Naive thymus-derived CD4-positive, alpha-beta T cell (primary cell): ENCODE results near the gene MEP1A. TPM values are rescaled to one million over a fixed set of nuclear protein-coding genes. Genes with fewer than 3 reads are reported as not detected.

ENCODE experiments used
- ATAC-seq: fragments of 150-1000 bp; cut with Tn5 transposase; 2 replicates; pipeline ENCODE4 v1.10.0; 2021; ENCODE audit warnings: mild to moderate bottlenecking, moderate library complexity
- CTCF ChIA-PET: fragments of 350-600 bp; sonication (Branson Sonifier 250); formaldehyde crosslinking; loops from one replicate; lab custom pipeline; 2021; ENCODE audit warnings: antibody characterized with exemption; lab: Charles Lee
- POLR2A ChIA-PET: fragments of 350-600 bp; sonication (Branson Sonifier 250); formaldehyde crosslinking; loops from one replicate; lab custom pipeline; 2021; ENCODE audit warnings: antibody characterized with exemption, inconsistent platforms; lab: Charles Lee
- DNase-seq, 9 donors: peaks; one replicate each; pipeline versions ENCODE4 v3.0.0 to v3.0.0-alpha.2; 2020 to 2022; ENCODE audit warnings: mixed read lengths in 1 of 9
- H3K27ac ChIP-seq: one replicate; pipeline ENCODE4 v1.7.0; 2013; ENCODE audit warnings: mild to moderate bottlenecking, low read depth, low read length, moderate library complexity
- H3K27me3 ChIP-seq, 2 donors: one replicate each; pipeline ENCODE4 v1.7.0; 2013; ENCODE audit warnings: low read length in 2 of 2, mild to moderate bottlenecking in 2 of 2, moderate library complexity in 2 of 2; ENCODE audit not compliant: control insufficient read depth in 2 of 2, insufficient read depth in 2 of 2
- H3K36me3 ChIP-seq, 3 experiments: 1 replicate in 2 of 3; 2 replicates in 1 of 3; pipeline ENCODE4 v1.7.0; 2013; ENCODE audit warnings: low read length in 3 of 3, mild to moderate bottlenecking in 3 of 3, moderate library complexity in 1 of 3; ENCODE audit not compliant: insufficient read depth in 3 of 3, control insufficient read depth in 2 of 3
- H3K4me1 ChIP-seq, 2 donors: one replicate each; pipeline ENCODE4 v1.7.0; 2013; ENCODE audit warnings: low read length in 2 of 2, mild to moderate bottlenecking in 2 of 2, moderate library complexity in 1 of 2; ENCODE audit not compliant: control insufficient read depth in 2 of 2, insufficient read depth in 2 of 2
- H3K4me3 ChIP-seq: 2 replicates; pipeline ENCODE4 v1.7.0; 2013; ENCODE audit warnings: mild to moderate bottlenecking, low read length
- H3K9me3 ChIP-seq, 3 experiments: 1 replicate in 2 of 3; 2 replicates in 1 of 3; pipeline ENCODE4 v1.7.0; 2013; ENCODE audit warnings: low read length in 3 of 3; ENCODE audit not compliant: control insufficient read depth in 2 of 3
- H3K27ac Mint-ChIP-seq, 9 donors: one replicate each; pipeline ENCODE4 v1.8.0; 2020 to 2022; ENCODE audit warnings: mixed read lengths in 9 of 9, mild to moderate bottlenecking in 8 of 9, moderate library complexity in 5 of 9, inconsistent platforms in 2 of 9
- H3K27me3 Mint-ChIP-seq, 5 donors: one replicate each; pipeline ENCODE4 v1.8.0; 2021 to 2022; ENCODE audit warnings: mixed read lengths in 5 of 5, mild to moderate bottlenecking in 1 of 5
- H3K36me3 Mint-ChIP-seq, 5 donors: one replicate each; pipeline ENCODE4 v1.8.0; 2020 to 2022; ENCODE audit warnings: mixed read lengths in 5 of 5, mild to moderate bottlenecking in 3 of 5, inconsistent platforms in 1 of 5
- H3K4me1 Mint-ChIP-seq, 7 donors: one replicate each; pipeline ENCODE4 v1.8.0; 2020 to 2022; ENCODE audit warnings: mixed read lengths in 7 of 7, mild to moderate bottlenecking in 3 of 7, inconsistent platforms in 1 of 7
- H3K4me3 Mint-ChIP-seq, 10 donors: one replicate each; pipeline ENCODE4 v1.8.0; 2020 to 2022; ENCODE audit warnings: mild to moderate bottlenecking in 10 of 10, mixed read lengths in 10 of 10, moderate library complexity in 6 of 10, inconsistent platforms in 2 of 10
- H3K9me3 Mint-ChIP-seq, 11 donors: one replicate each; pipeline ENCODE4 v1.8.0; 2020 to 2022; ENCODE audit warnings: mixed read lengths in 11 of 11, mild to moderate bottlenecking in 4 of 11, inconsistent platforms in 1 of 11, moderate library complexity in 1 of 11
- intact Hi-C, 2 donors: fragments of 100-400 bp; cut with micrococcal nuclease; formaldehyde crosslinking; loops; one replicate each; pipeline ENCODE4 v1.15.1; 2023
- polyA plus RNA-seq, 2 donors: library from polyadenylated mRNA; unstranded; fragments of 300-500 nt; fragmentation: Illumina TruSeq; gene quantifications; one replicate each; pipeline ENCODE4 v1.2.3, GENCODE V29; 2021
- total RNA-seq, 6 experiments: library from RNA in 5 of 6; stranded (reverse) in 5 of 6; gene quantifications; 1 replicate in 5 of 6; 2 replicates in 1 of 6; pipeline ENCODE4 v1.2.3 and lab custom pipeline; 2021 to 2026

The MEP1A gene
- total and polyA plus RNA-seq, 7 experiments from 2014 or later: not detected

DNA sequence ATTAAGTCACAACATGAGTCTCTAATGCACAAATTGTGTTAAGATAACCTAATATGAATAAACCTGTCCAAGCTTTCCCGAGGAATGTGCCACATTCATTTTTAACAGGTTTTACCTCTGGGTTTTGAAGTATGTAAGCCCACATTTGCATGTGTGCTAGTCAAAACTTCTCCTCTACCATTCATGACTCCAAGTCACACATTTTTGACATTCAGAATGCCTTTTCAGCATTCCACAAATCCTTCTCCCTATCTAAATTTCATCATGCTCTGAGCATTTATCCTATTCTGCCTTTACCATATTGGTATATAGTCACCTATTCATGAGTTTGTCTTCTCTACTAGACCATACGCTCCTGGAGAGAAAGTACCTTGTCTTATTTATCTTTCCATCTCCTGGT, 72.0 kb downstream of the MEP1A start:
- H3K4me1 ChIP-seq: no peaks in the 10 kb centered on the region
- ATAC-seq (no peak), DNase-seq (no peak)
- H3K4me3 Mint-ChIP-seq: no peak overlapping the region
- H3K36me3 ChIP-seq: no peaks in the 10 kb centered on the region
- H3K4me1 Mint-ChIP-seq: no peaks in the 10 kb centered on the region
- no peaks in the 10 kb centered on the region for H3K9me3 Mint-ChIP-seq
- POLR2A ChIA-PET: no interaction called here
- peaks cover 4% of the 10 kb centered on the region in 2 donors for H3K27me3 ChIP-seq
- CTCF ChIA-PET: no interaction called here
- intact Hi-C loops: no loop called here
- peaks cover 7 to 27% (median 10%) of the 10 kb centered on the region in 5 donors for H3K27me3 Mint-ChIP-seq
- H3K27ac Mint-ChIP-seq: no peak overlapping the region
- no peak overlapping the region for H3K4me3 ChIP-seq
- no peak overlapping the region for H3K27ac ChIP-seq
- no peaks in the 10 kb centered on the region for H3K9me3 ChIP-seq
- no peaks in the 10 kb centered on the region for H3K36me3 Mint-ChIP-seq

DNA sequence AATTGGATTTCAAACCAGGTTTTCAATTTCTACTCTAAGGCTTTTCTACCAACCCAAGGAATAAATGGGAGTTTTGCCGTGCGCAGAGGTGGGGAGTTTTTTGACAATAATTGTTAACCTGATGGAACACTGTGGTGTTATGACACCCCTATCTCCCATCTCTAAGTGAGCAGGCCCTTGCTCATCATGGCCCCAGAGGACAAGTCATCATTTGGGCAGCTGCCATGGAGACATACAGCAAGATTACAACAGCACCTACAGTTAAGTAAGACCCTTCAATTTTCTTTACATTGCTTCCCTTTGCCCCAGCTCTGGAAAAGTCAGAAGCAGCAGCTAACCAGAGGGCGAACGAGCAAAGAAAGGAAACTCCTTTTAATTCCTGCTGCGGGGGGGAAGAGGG, 74.2 kb downstream of the MEP1A start:
- peaks cover 0 to 4% of the 10 kb centered on the region in 2 donors for H3K27me3 ChIP-seq
- no peaks in the 10 kb centered on the region for H3K9me3 Mint-ChIP-seq
- no peak overlapping the region for H3K27ac Mint-ChIP-seq
- H3K36me3 Mint-ChIP-seq: no peaks in the 10 kb centered on the region
- intact Hi-C loops: no loop called here
- H3K9me3 ChIP-seq: no peaks in the 10 kb centered on the region
- POLR2A ChIA-PET: no interaction called here
- H3K27me3 Mint-ChIP-seq: peaks cover 2 to 31% (median 19%) of the 10 kb centered on the region in 5 donors
- H3K4me3 ChIP-seq: no peak overlapping the region
- no peak for DNase-seq
- no peak overlapping the region for H3K4me3 Mint-ChIP-seq
- no peak overlapping the region for H3K27ac ChIP-seq
- CTCF ChIA-PET: no interaction called here
- H3K36me3 ChIP-seq: no peaks in the 10 kb centered on the region
- no peak for ATAC-seq
- no peaks in the 10 kb centered on the region for H3K4me1 ChIP-seq
- no peaks in the 10 kb centered on the region for H3K4me1 Mint-ChIP-seq

GRCh38 chr6:46876126-46876525, 82.9 kb downstream of the MEP1A start:
- H3K27ac ChIP-seq: no peak overlapping the region
- Mint-ChIP-seq H3K27ac (no peak overlapping the region), H3K4me3 (no peak overlapping the region), H3K9me3 (peaks cover 0 to 1% (median 0%) of the 10 kb centered on the region in 11 donors), H3K4me1 (no peaks in the 10 kb centered on the region), H3K36me3 (no peaks in the 10 kb centered on the region), H3K27me3 (peaks cover 4 to 30% (median 22%) of the 10 kb centered on the region in 5 donors)
- POLR2A ChIA-PET: no interaction called here
- CTCF ChIA-PET: no interaction called here
- H3K4me1 ChIP-seq: no peaks in the 10 kb centered on the region
- no peak overlapping the region for H3K4me3 ChIP-seq
- H3K9me3 ChIP-seq: no peaks in the 10 kb centered on the region
- H3K36me3 ChIP-seq: no peaks in the 10 kb centered on the region
- H3K27me3 ChIP-seq: no peaks in the 10 kb centered on the region
- intact Hi-C loops: no loop called here
- no peak for ATAC-seq
- no peak for DNase-seq

- H3K36me3 Mint-ChIP-seq: no peaks in the 10 kb centered on the region
These were observed 85.8 kb downstream of the MEP1A start for GRCh38 chr6:46879003-46879402.

GRCh38 chr6:46882645-46883044, 89.5 kb downstream of the MEP1A start:
- Histone ChIP-seq H3K27me3 (no peaks in the 10 kb centered on the region), H3K9me3 (no peaks in the 10 kb centered on the region), H3K36me3 (no peaks in the 10 kb centered on the region), H3K4me1 (no peaks in the 10 kb centered on the region), H3K4me3 (no peak overlapping the region), H3K27ac (no peak overlapping the region)
- Mint-ChIP-seq H3K4me3 (no peak overlapping the region), H3K36me3 (no peaks in the 10 kb centered on the region), H3K27ac (no peak overlapping the region), H3K9me3 (no peaks in the 10 kb centered on the region), H3K27me3 (peaks cover 0 to 21% (median 9%) of the 10 kb centered on the region in 5 donors), H3K4me1 (no peaks in the 10 kb centered on the region)
- ATAC-seq: peak; percentile 20
- no peak for DNase-seq
- intact Hi-C loops: no loop called here
- ChIA-PET CTCF (no interaction called here), POLR2A (no interaction called here)

More at GRCh38 chr6:46879003-46879402, 85.8 kb downstream of the MEP1A start:
- H3K4me1 ChIP-seq: no peaks in the 10 kb centered on the region
- no peaks in the 10 kb centered on the region for H3K36me3 ChIP-seq
- DNase-seq: no peak
- no peak overlapping the region for H3K27ac ChIP-seq
- no peak overlapping the region for H3K4me3 ChIP-seq
- Mint-ChIP-seq H3K9me3 (peaks cover 0 to 1% (median 0%) of the 10 kb centered on the region in 11 donors), H3K27ac (no peak overlapping the region), H3K27me3 (peaks cover 2 to 31% (median 23%) of the 10 kb centered on the region in 5 donors), H3K4me3 (no peak overlapping the region), H3K4me1 (no peaks in the 10 kb centered on the region)
- intact Hi-C loops: no loop called here
- no peaks in the 10 kb centered on the region for H3K9me3 ChIP-seq
- ATAC-seq: no peak
- ChIA-PET CTCF (no interaction called here), POLR2A (no interaction called here)
- H3K27me3 ChIP-seq: no peaks in the 10 kb centered on the region

DNA sequence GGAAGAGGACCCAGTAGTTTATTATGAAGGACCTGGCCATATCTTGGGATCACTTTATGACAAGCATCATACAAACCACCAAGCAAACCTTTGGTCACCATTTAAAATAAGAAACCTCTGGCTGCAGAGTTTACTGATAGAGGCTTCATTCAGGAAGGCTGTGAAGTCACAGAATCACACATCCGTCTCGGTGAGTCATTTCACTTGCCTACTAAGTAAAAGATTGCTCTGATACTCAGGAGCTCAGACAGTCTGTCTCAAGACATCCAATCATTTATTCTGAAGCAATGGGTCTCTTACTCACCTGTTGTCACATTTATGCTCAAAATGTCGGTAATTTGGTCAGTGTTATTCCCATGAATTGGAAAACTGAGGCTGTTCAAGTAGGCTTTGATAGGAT, 94.8 kb downstream of the MEP1A start:
- H3K27me3 Mint-ChIP-seq: peaks cover 0 to 11% (median 0%) of the 10 kb centered on the region in 5 donors
- no peaks in the 10 kb centered on the region for H3K27me3 ChIP-seq
- POLR2A ChIA-PET: no interaction called here
- no peak overlapping the region for H3K4me3 Mint-ChIP-seq
- no peaks in the 10 kb centered on the region for H3K36me3 ChIP-seq
- no peak overlapping the region for H3K4me3 ChIP-seq
- no peak overlapping the region for H3K27ac ChIP-seq
- intact Hi-C loops: no loop called here
- no peak for ATAC-seq
- H3K4me1 ChIP-seq: no peaks in the 10 kb centered on the region
- CTCF ChIA-PET: no interaction called here
- H3K9me3 Mint-ChIP-seq: no peaks in the 10 kb centered on the region
- no peak overlapping the region for H3K27ac Mint-ChIP-seq
- no peaks in the 10 kb centered on the region for H3K36me3 Mint-ChIP-seq
- no peaks in the 10 kb centered on the region for H3K4me1 Mint-ChIP-seq
- no peak for DNase-seq
- no peaks in the 10 kb centered on the region for H3K9me3 ChIP-seq

GRCh38 chr6:46888578-46888977, 95.4 kb downstream of the MEP1A start:
- Mint-ChIP-seq H3K27me3 (peaks cover 0 to 11% (median 0%) of the 10 kb centered on the region in 5 donors), H3K36me3 (no peaks in the 10 kb centered on the region), H3K27ac (no peak overlapping the region), H3K4me1 (no peaks in the 10 kb centered on the region), H3K9me3 (no peaks in the 10 kb centered on the region), H3K4me3 (no peak overlapping the region)
- H3K27ac ChIP-seq: no peak overlapping the region
- ChIA-PET POLR2A (no interaction called here), CTCF (no interaction called here)
- ATAC-seq (no peak), DNase-seq (no peak)
- intact Hi-C loops: no loop called here
- H3K4me1 ChIP-seq: no peaks in the 10 kb centered on the region
- no peaks in the 10 kb centered on the region for H3K27me3 ChIP-seq
- no peaks in the 10 kb centered on the region for H3K36me3 ChIP-seq
- no peak overlapping the region for H3K4me3 ChIP-seq
- H3K9me3 ChIP-seq: no peaks in the 10 kb centered on the region
